ENCODE measurements around the gene CRB1. TPM values are rescaled to one million over a fixed set of nuclear protein-coding genes. Genes with fewer than 3 reads are reported as not detected.

Gene CRB1
- total RNA-seq: not detected

- Histone ChIP-seq H3K9me3 (no peaks in the 10 kb centered on the region), H3K27ac (no peak within 1 kb of the TSS), H3K27me3 (no peaks in the 10 kb centered on the region), H3K4me3 (no peak within 1 kb of the TSS), H3K4me1 (no peaks in the 10 kb centered on the region), H3K36me3 (no peaks in the 10 kb centered on the region)
- TF ChIP-seq POLR2A (IDR thresholded peaks at IDR 0.05) (no peak), CTCF (IDR thresholded peaks at IDR 0.05) (no peak)
- no peak for DNase-seq
Observed at GRCh38 chr1:197268012-197268411, at the start of gene CRB1. TSS of gene CRB1 (plus strand) at chr1:197268252. CDS start at chr1:197268413, 161 bp downstream.

GRCh38 chr1:197218857-197219256 is 49.2 kb upstream of the CRB1 start:
- Histone ChIP-seq H3K9me3 (no peaks in the 10 kb centered on the region), H3K4me1 (no peaks in the 10 kb centered on the region), H3K36me3 (no peaks in the 10 kb centered on the region), H3K27me3 (no peaks in the 10 kb centered on the region), H3K4me3 (no peak overlapping the region), H3K27ac (no peak overlapping the region)
- TF ChIP-seq POLR2A (IDR thresholded peaks at IDR 0.05): no peak
- no peak for TF ChIP-seq CTCF (IDR thresholded peaks at IDR 0.05)
- no peak for DNase-seq

GRCh38 chr1:197222025-197222685 is 45.9 kb upstream of the CRB1 start:
- DNase-seq: no peak
- Histone ChIP-seq H3K4me1 (no peaks in the 10 kb centered on the region), H3K27ac (no peak overlapping the region), H3K9me3 (no peaks in the 10 kb centered on the region), H3K27me3 (no peaks in the 10 kb centered on the region), H3K4me3 (no peak overlapping the region), H3K36me3 (no peaks in the 10 kb centered on the region)
- TF ChIP-seq POLR2A (IDR thresholded peaks at IDR 0.05) (no peak), CTCF (IDR thresholded peaks at IDR 0.05) (no peak)

- H3K27ac ChIP-seq: no peak overlapping the region
- no peaks in the 10 kb centered on the region for H3K27me3 ChIP-seq
Observed at GRCh38 chr1:197222780-197223179, 45.3 kb upstream of the CRB1 start.

GRCh38 chr1:197224160-197224559 is 43.9 kb upstream of the CRB1 start:
- no peaks in the 10 kb centered on the region for H3K27me3 ChIP-seq
- no peak for TF ChIP-seq POLR2A (IDR thresholded peaks at IDR 0.05)
- no peaks in the 10 kb centered on the region for H3K9me3 ChIP-seq
- no peak overlapping the region for H3K27ac ChIP-seq
- DNase-seq: no peak
- H3K36me3 ChIP-seq: no peaks in the 10 kb centered on the region
- H3K4me3 ChIP-seq: no peak overlapping the region
- H3K4me1 ChIP-seq: no peaks in the 10 kb centered on the region

More at GRCh38 chr1:197222780-197223179, 45.3 kb upstream of the CRB1 start:
- no peaks in the 10 kb centered on the region for H3K9me3 ChIP-seq
- H3K36me3 ChIP-seq: no peaks in the 10 kb centered on the region
- H3K4me1 ChIP-seq: no peaks in the 10 kb centered on the region
- no peak for TF ChIP-seq CTCF (IDR thresholded peaks at IDR 0.05)
- no peak for TF ChIP-seq POLR2A (IDR thresholded peaks at IDR 0.05)
- no peak overlapping the region for H3K4me3 ChIP-seq
- DNase-seq: no peak

GRCh38 chr1:197225611-197226010 is 42.4 kb upstream of the CRB1 start:
- TF ChIP-seq POLR2A (IDR thresholded peaks at IDR 0.05) (no peak), CTCF (IDR thresholded peaks at IDR 0.05) (no peak)
- H3K4me1 ChIP-seq: no peaks in the 10 kb centered on the region

More at GRCh38 chr1:197225611-197226010, 42.4 kb upstream of the CRB1 start:
- DNase-seq: no peak
- H3K36me3 ChIP-seq: no peaks in the 10 kb centered on the region
- no peak overlapping the region for H3K27ac ChIP-seq
- no peaks in the 10 kb centered on the region for H3K9me3 ChIP-seq
- H3K27me3 ChIP-seq: no peaks in the 10 kb centered on the region
- no peak overlapping the region for H3K4me3 ChIP-seq
